ENCODE measurements around the gene HLCS.

The HLCS gene

GRCh38 chr21:36980280-36981048 is 14.0 kb upstream of the HLCS start:
- Histone ChIP-seq H3K4me1 (peaks cover 0 to 20% (median 12%) of the 10 kb centered on the region in 4 donors), H3K27me3 (no peaks in the 10 kb centered on the region), H3K27ac (peak overlapping the region; percentile 54 to 75), H3K9me3 (no peaks in the 10 kb centered on the region), H3K4me3 (peak overlapping the region; percentile 62 to 63), H3K36me3 (no peaks in the 10 kb centered on the region)
- no peak for DNase-seq
- intact Hi-C loops (cut with DNase I; ENCODE audit: low total_unique reads), result no loop called here
- TF ChIP-seq CTCF (IDR thresholded peaks at IDR 0.05), result no peak

GRCh38 chr21:36976882-36977651 is 10.6 kb upstream of the HLCS start:
- no peaks in the 10 kb centered on the region for H3K36me3 ChIP-seq
- DNase-seq, result no peak
- no peak overlapping the region for H3K4me3 ChIP-seq
- intact Hi-C loops (cut with DNase I; ENCODE audit: low total_unique reads), result no loop called here
- H3K9me3 ChIP-seq, result no peaks in the 10 kb centered on the region
- H3K27ac ChIP-seq, result no peak overlapping the region
- no peaks in the 10 kb centered on the region for H3K27me3 ChIP-seq
- TF ChIP-seq CTCF (IDR thresholded peaks at IDR 0.05), result peak; percentile 59 to 62
- peaks cover 0 to 20% (median 12%) of the 10 kb centered on the region in 4 donors for H3K4me1 ChIP-seq

- DNase-seq, result no peak
- Histone ChIP-seq H3K27me3 (no peaks in the 10 kb centered on the region), H3K9me3 (no peaks in the 10 kb centered on the region), H3K4me3 (no peak overlapping the region), H3K4me1 (peaks cover 0 to 20% (median 12%) of the 10 kb centered on the region in 4 donors), H3K36me3 (no peaks in the 10 kb centered on the region), H3K27ac (no peak overlapping the region)
- TF ChIP-seq CTCF (IDR thresholded peaks at IDR 0.05), result no peak
- intact Hi-C loops (cut with DNase I; ENCODE audit: low total_unique reads), result no loop called here
These were observed 9.9 kb upstream of the HLCS start for GRCh38 chr21:36976228-36976861.

- TF ChIP-seq CTCF (IDR thresholded peaks at IDR 0.05), result no peak
- no peaks in the 10 kb centered on the region for H3K27me3 ChIP-seq
- no peak overlapping the region for H3K4me3 ChIP-seq
- H3K9me3 ChIP-seq, result no peaks in the 10 kb centered on the region
- no peak for DNase-seq
- intact Hi-C loops (cut with DNase I; ENCODE audit: low total_unique reads), result loop anchor here (5.0 kb wide), 1 partner anchor 297 kb away; no protein-coding TSS in a partner anchor
- H3K4me1 ChIP-seq, result peaks cover 0 to 9% (median under 1%) of the 10 kb centered on the region in 4 donors
- H3K36me3 ChIP-seq, result no peaks in the 10 kb centered on the region
- no peak overlapping the region for H3K27ac ChIP-seq
These were observed 8.4 kb upstream of the HLCS start for GRCh38 chr21:36974851-36975192.

- H3K27me3 ChIP-seq, result no peaks in the 10 kb centered on the region
- no peak for DNase-seq
- no peak overlapping the region for H3K27ac ChIP-seq
- H3K9me3 ChIP-seq, result no peaks in the 10 kb centered on the region
- peaks cover 0 to 9% (median 0%) of the 10 kb centered on the region in 4 donors for H3K4me1 ChIP-seq
- intact Hi-C loops (cut with DNase I; ENCODE audit: low total_unique reads), result loop anchor here (5.0 kb wide), 1 partner anchor 298 kb away; no protein-coding TSS in a partner anchor
- H3K4me3 ChIP-seq, result no peak overlapping the region
- H3K36me3 ChIP-seq, result no peaks in the 10 kb centered on the region
- no peak for TF ChIP-seq CTCF (IDR thresholded peaks at IDR 0.05)
These were observed 7.7 kb upstream of the HLCS start for GRCh38 chr21:36973986-36974850.
